Umbilical cord (tissue), 2 donors: ENCODE results near the gene CCDC102B. TPM values are rescaled to one million over a fixed set of nuclear protein-coding genes. Genes with fewer than 3 reads are reported as not detected.
"Not testable (repeated sequence)": the region's sequence is repeated elsewhere in the genome, so short reads cannot be mapped to it uniquely, and the experiment has no call there.

Experiments used
- DNase-seq: peaks from one replicate; pipeline ENCODE4 v3.0.0-alpha.2; 2015; ENCODE audit warnings: low spot score
- total RNA-seq: library from RNA; depleted of rRNA; stranded (reverse); fragments of >200 nt; gene quantifications from one replicate; pipeline ENCODE4 v1.2.3, GENCODE V29; 2014; ENCODE audit warnings: low replicate concordance; ENCODE audit not compliant: insufficient read depth

CCDC102B gene
- total RNA-seq, 1 donor from 2014 or later = 44.5 TPM

DNA sequence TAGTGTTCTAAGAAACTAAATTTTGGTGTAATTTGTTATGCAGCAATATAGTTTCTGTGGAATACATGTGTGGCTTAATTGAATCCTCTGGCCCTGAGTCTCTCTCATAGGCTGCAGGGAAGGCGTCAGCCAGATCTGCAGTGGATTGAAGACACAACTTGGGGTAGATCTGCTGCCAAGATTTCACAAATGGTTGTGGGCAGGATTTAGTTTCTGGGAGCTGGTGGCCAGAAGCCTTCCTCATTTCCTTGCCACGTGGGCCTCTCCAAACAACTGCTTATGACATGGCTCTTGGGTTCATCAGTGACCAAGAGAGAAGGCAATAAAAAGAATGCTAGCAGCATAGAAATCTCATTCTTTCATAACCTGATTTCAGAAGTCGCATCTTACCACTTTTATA is 28.2 kb downstream of the CCDC102B start:
- no peak for DNase-seq

DNA sequence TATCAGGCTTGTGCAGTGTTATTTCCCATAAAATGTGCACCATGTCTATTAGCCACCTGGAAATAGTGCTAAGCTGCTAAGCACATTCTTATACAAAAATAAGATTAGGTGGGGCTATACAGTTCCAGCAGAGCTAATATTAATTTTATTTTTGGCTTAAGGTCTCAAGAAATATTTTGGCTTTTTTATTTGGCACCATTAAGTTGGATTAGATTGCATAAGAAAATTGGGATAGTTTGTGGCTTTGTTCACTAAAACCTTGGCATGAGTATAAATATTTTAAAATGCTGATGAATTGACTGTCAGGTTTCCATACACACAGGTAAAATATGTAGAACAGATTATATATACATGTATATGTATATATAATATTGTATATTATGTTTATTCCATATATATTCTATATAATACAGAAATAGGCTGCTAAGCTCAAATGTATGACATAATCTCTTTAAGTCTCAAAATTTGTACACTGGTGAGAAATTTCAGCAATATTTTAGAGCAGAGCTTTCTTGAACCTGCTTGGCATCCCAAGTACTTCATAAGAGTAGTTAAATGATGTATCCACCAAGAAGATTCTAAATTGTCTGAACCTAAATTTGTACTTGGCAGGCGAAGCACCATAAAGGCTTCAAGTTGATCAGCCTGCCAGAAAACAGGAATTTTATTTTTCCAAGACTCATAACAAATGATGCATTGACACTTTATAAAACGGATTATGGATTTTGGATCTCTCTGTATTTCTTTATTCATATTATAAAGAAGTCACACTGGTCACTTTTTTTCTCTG is 32.6 kb downstream of the CCDC102B start:
- DNase-seq = no peak

DNA sequence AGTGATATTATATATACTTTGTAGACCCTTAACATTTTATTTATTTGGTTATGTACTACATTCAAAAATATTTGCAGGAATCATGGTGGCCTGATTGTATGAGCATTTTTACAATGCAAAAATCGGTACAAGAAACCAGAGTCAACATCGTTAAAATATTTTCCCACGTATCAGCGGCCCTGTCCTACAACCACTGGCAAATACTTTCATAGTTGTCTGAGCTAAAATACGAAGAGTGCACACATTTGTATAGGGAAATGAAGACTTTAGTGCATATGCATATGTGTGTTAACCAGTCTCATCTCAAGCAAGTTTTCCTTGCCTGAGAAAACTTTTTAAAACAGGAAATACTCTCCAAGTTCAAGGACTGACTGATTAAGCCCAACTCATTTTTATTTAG is 35.9 kb downstream of the CCDC102B start:
- DNase-seq = no peak

DNA sequence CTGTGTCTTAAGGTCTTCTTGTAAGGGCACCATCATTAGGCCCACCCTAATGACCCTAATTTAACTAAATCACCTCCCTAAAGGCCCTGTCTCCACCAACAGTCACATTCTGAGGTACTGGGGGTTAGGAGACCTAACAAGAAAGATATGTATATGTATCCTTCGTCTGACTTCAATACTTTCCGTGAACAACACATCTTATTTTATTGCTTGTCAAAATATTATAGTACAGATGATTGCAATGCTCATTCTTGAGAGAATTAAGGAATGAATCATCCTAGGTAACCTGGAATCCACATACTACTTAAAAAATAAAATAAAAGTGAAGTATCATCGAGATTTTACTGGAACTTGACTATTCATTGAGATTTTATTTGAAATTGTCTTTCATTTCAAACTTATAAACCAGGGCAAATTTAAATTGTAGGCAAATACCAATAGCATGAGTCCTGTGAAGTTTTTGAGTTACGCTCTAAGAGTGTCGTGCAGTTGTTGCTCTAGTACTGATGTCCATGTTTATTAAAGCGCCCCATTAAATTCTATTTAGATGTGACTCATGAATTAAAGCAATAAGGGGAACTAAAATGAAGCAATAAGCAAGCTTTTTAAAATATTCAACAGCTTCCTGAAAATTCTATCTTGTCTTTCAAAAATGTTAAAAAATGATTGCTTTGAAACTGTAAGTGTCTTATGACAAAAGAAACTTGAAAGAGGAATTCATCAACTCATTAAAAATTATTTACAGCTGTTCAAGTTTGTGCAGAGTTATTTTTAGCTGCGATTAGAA is 40.0 kb downstream of the CCDC102B start:
- no peak for DNase-seq

DNA sequence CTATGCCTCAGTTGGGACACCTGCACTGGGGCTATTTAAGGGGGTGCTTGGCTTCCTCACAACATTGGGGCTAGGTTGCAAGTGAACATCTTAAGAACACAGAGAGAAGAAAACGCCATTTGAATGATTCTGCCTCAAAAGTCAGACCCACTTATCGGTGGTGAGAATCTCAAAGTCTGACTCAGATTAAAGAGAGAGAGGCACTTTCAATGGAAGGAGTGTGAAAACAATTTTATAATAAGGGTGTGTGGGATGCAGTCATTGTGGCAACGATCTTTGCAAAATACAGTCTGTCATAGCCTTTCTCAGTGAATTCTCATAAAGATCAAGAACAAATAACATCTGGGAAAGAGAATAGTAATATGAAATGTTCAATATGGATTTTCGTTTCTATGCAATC is 41.8 kb downstream of the CCDC102B start:
- no peak for DNase-seq

DNA sequence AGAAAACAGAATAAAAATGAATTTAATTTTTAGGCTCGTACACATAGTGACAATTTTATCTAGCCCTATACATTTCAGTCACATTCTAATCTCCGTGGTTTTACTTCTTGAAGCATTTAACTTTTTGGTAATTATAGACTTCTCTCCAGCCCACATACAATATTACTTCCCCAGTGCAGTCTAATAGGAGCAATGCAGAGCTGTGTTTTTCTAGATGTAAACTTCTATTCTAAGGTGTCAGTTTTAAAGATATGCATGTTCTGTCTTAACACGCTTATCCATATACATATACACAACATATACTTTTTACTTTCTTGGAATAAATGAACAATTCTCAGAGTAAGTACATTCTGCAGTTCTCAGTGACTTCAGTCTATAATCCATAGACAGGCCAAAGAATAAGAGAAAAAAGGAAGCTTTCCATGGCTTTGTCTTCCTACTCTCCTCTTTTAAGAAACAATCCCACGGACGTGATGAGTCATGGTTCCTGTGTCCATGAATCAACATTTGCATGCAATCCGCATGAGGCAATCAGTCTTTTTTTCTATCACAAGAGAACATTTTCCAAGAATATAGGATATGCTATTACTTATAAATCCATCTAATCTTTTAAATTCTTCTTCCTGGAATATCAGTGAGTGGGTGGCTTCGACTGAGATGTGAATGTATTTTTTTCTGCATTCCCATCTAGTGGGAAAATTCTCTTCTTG is 42.8 kb downstream of the CCDC102B start:
- DNase-seq = peak; percentile 72

DNA sequence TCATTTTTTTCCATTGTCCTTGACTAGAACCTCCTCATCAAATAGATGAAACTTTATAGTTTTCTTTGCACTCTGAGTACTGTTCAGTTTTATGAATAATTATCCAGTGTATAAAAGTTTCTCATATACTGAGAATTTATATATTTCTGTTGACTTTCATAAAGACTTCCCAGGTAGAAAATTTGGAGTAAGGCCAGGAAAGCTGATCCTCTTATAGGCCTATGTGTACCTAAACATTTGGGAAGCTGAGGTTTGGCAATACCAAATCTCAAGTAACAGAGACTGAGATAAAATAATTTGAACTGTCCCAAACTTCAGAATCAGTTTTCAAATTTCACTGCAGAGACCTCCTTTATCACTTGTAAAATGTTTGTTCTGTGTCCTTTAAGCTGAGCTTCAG is 43.4 kb downstream of the CCDC102B start:
- no peak for DNase-seq

DNA sequence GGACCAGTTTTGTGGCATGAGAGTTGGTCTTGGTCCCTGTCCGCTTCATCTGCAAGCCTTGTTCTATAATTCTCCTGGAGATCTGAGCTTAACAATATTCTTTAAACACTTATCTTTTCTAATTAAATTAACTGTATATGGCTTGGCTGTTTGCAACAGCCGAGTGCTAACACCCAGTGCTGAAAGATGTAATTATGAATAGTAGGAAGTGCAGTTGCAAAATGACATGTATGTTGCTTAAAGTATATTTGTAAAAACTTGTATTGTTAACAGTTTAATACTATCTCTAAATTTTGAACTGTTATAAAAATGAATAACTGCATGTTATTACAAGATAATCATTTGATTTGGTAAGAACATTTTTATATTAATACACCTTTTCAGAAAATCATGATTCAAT is 45.1 kb downstream of the CCDC102B start:
- DNase-seq = no peak

DNA sequence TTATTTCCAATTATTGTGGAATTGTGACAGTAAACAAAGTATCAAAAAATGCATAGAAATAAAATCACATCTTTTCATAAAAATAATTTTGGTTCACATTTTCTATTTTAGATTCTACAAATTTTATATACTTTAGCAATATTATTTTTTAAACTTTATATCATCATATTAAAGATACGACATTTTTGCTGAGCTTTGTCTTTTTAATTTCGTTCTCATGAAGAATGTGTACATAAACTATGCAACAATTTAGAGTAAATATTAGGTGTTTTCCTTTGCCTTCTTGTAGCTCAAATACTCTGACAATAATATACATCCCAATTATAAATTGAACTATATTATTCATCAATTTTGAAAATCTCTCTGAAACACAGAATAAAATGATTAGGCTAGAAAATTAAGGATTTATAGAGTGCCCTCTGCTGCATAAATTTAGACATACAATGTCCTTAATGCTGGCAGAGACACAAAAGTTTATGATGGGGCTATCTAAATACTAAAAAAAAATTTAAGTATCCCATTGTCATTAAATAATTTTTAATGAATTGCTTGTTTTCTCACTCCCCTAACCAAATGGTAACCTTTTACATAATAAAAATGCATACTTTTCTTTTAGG is 45.7 kb downstream of the CCDC102B start:
- no peak for DNase-seq

DNA sequence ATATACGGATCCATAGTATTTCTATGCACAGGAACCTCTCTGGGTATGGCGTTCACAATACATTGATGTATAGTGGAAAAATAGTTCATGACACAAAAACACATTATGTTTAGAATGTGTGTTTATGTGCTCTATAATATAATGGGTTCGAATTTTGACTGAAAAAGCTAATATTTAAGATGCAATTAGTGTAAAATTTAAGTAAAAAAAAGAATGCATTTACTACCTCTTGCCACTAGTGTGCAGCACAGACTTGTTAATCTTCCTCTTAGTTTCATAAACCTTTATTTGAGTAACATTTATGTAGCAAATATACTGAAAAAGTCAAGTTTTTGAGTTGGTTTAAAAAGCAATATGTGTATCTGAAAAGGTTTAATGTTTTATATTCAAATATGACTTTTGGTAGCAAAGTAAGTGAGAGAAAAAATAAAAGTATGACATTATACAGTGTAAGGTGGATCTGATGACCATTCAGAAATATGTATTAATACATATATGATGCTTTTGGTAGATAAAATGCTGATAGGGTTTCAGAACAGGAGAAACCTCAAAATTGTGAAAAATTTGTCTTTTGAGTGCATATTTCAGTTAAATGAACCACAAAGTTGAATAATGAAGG is 49.4 kb downstream of the CCDC102B start:
- peak; percentile 14 for DNase-seq

DNA sequence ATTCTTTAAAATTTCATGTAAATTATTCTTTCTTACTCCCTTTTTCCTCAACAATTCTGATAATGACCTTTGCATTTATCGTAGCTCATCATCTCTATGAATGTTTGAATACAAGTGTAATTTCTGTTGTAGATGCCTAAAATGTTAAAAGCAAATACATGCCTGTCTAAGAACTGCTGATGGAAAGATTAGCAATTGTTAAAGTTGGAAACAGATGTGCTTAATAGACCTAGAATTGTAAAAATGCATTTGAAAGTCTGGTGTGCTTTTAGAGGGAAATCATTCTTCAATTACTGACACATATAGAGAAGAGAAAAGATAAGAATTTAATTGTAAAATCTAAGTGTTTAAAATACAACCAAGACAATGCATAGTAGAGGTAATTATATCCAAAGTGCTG is 50.4 kb downstream of the CCDC102B start:
- no peak for DNase-seq

DNA sequence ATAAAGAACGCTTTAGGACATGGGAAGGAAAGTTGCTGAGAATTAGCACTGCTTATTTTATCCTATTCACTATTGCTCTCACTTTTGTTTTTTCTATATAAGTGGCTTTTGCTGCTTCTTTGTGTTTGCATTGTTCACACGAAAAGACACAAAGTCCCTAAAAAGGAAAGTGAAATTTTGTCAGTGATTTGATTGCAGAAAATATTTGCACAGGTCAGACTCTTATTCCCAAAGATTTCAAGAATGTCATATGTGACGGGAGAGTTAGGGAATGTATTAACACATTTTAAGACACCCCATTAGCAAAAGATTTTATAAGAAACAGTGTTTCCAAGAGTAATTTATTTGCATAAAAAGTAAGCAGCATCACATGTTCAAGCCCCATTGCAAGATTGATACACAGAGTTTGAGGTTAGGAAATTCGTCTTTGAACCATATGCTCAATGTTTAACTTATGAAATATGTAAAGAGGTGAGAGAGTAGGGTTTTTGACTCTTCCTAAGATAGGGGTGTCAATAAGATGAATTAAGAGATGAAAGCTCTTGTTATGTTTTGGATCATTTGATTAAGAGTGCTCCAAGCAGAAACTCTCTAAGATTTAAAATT is 57.0 kb downstream of the CCDC102B start:
- no peak for DNase-seq

DNA sequence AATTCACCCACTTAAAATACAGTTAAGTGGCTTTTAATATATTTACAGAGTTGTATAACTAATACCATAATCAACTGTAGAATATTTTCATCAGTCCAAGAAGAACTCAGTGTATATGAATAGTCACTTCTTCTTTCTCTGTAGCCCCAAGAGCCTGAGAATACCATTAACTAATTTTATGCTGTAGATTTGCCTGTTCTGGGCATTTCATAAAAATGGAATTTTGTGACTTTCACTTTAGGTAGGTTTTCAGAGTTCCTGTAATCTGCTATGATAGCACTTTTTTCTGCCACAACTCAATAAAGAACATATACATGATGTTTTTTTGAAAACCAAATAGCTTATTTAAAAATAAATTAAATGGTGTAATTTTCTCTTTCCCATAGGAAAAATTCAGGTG is 57.6 kb downstream of the CCDC102B start:
- DNase-seq = no peak

DNA sequence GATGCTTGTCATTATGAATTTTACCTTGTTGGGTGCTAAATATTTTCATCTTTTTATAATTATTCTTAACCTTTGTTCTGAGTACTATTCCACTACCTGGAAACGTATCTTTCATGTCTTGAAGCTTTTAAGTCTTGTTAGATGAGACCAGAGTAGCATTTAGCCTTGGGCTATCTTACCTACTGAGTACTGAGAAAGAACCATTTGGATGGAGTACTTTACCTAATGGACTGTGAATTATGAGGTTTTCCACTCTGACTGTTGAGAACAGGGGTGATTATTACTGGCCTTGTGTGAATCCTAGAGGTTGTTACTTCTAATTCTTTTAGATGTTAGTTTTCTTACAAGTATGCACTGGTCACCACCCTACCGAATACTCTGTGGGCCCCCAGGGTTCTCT is 63.5 kb downstream of the CCDC102B start:
- no peak for DNase-seq

DNA sequence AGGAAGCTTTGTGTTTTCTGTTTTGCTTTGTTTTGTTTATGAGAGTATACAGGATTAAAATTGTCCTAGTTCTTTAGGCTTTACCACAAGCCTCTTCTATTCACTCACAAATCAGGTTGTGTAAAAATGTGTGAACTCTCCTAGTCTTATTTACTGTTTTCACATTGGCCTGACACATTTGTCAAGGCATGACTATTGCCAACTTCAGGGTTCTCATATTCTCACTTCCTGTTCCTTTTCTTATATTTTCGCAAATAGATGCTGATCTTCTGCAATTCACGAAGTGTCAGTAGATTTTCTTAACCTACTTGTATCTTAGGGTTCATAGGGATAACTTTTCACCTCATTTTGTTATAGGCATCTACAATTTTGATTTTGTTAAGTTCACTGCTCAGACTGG is 67.1 kb downstream of the CCDC102B start:
- no peak for DNase-seq

DNA sequence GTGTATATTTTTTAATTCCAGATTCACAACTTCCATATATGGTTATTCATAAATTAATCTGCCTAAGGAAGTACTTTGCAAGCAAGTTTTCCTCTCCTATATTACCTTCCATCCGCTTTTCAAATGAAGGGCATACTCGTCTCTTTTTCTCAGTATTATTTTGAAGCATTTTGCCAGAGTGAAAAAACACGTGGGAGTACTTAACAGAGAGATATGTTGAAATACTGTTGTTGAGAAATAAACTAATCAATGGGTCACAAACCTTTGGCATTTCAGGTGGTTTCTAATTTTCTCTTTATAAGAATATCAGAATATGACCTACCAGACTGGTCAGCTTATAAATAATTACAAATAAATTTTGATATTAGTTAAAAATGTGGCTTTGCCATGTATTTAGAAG is 67.6 kb downstream of the CCDC102B start:
- no peak for DNase-seq

DNA sequence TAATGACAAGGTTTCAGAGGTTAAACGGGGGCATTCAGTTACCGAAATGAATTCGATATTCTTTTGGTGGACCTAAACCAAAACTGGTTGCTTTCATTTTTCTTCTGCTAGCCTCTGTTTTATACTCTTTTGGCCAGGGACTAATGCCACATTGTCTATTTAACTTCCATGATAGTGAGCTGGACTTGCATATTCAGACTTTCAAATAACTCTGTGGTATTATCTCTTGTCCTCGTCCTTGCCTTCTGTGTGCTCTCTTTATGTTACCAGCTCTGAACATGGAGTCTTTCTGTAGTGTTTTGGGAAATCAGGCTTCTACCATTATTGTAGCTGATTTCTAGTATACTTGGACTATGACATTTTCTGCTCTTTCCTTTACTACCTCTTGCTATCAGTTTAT is 75.1 kb downstream of the CCDC102B start:
- DNase-seq = no peak

DNA sequence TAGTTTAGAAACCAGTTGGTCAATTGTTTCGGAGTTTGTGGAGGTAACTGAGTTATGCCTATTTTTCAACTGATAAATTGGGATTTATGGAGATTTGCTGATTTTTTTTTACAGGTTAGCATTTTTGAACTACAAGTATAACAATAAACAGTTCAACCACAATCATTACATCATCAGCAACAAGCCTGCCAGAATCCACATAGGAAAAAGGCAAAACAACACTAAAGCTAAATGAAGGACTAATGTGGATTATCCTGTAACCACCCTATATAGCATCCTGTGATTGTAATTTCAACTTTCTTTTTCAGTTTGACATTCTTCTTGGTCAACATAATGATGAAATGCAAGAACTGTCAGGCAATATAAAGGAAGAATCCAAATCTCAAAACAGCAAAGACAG is 76.5 kb downstream of the CCDC102B start:
- DNase-seq = no peak

DNA sequence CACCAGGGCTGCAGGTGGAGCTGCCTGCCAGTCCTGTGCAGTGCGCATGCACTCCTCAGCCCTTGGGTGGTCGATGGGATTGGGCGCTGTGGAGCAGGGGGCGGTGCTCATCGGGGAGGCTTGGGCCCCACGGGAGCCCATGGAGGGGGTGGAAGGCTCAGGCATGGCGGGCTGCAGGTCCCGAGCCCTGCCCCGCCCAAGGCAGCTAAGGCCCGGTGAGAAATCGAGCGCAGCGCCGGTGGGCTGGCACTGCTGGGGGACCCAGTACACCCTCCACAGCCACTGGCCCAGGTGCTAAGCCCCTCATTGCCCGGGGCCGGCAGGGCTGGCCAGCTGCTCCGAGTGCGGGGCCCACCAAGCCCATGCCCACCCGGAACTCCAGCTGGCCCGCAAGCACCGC is 82.1 kb downstream of the CCDC102B start:
- DNase-seq = not testable (repeated sequence)

DNA sequence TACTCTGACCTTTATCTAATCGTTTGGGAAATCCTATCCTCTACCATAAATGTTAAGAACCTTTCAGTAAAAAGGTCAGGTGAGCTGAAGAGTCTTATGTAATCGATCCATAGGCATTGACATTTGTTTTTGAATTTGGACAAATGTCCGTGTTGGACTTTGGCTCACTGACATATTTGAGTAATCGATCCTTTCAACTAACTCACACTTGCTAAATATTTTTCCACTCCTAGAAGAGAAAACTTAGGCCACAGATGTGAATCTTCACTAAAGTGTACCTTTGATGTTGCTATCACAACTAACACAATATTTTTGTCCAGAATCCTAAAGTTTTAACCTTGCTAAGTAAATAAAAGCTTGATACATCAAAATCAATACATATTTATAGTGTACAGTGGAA is 89.5 kb downstream of the CCDC102B start:
- no peak for DNase-seq

DNA sequence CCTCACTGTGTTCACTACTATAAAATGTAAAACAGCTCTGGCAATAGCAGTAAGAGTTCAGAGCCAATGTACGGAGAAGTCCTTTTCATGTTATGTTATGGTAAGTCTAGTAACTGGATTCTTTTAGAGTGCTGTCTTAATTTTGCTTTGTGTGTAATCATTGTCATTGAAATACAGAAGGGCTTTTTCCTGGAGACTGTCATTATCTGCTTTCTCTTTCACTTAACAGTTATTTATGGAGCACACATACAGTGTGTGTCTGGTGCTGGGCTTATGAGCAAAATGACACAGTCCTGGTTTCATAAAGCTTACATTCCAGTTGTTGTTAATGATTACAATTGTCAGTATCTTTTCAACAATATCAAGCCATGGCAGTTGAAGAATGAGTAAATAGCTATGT is 95.5 kb downstream of the CCDC102B start:
- no peak for DNase-seq
